ENCODE measurements around the gene RNF44. TPM values are rescaled to one million over a fixed set of nuclear protein-coding genes. Genes with fewer than 3 reads are reported as not detected.

RNF44 gene
- total RNA-seq, 3 donors from 2014 or later (not counting 1 experiment from before 2014, with no cell fraction given): 297 to 394 (median 359) TPM

DNA sequence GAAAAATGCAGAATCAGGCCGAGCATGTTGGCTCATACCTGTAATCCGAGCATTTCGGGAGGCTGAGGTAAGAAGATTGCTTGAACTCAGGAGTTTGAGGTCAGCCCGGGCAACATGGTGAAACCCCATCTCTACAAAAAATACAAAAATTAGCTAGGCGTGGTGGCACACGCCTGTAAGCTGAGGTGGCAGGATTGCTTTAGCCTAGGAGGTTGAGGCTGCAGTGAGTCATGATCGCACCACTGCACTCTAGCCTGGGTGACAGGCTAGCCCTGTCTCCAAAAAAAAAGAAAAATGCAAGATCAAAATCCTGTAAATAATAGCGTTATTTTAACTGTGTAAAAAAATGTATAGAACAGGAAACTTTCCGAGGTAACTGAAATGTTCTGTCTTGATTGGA, 39.4 kb downstream of the RNF44 start:
- Mint-ChIP-seq H3K27me3 (ENCODE audit: low read depth in 2 of 2) (no peaks in the 10 kb centered on the region), H3K9me3 (no peaks in the 10 kb centered on the region), H3K36me3 (peaks cover 44% of the 10 kb centered on the region), H3K4me3 (no peak overlapping the region), H3K4me1 (peaks cover 0 to 10% of the 10 kb centered on the region in 2 donors), H3K27ac (no peak overlapping the region)
- Histone ChIP-seq H3K4me3 (ENCODE audit: low read length) (no peak overlapping the region), H3K4me1 (ENCODE audit: control insufficient read depth, insufficient read depth, low read length) (no peaks in the 10 kb centered on the region), H3K27ac (ENCODE audit: low read length) (no peak overlapping the region), H3K9me3 (ENCODE audit: control insufficient read depth, insufficient read depth, low read length) (no peaks in the 10 kb centered on the region), H3K36me3 (ENCODE audit: control insufficient read depth, insufficient read depth, low read length) (peaks cover 75% of the 10 kb centered on the region), H3K27me3 (ENCODE audit: control insufficient read depth, insufficient read depth, low read length) (no peaks in the 10 kb centered on the region)
- DNase-seq: no peak
- intact Hi-C loops (cut with micrococcal nuclease): no loop called here
- 95% methylated on average over 8 of the region's 9 CpGs for WGBS (ENCODE audit: insufficient coverage)
- TF ChIP-seq, protein P1, sequence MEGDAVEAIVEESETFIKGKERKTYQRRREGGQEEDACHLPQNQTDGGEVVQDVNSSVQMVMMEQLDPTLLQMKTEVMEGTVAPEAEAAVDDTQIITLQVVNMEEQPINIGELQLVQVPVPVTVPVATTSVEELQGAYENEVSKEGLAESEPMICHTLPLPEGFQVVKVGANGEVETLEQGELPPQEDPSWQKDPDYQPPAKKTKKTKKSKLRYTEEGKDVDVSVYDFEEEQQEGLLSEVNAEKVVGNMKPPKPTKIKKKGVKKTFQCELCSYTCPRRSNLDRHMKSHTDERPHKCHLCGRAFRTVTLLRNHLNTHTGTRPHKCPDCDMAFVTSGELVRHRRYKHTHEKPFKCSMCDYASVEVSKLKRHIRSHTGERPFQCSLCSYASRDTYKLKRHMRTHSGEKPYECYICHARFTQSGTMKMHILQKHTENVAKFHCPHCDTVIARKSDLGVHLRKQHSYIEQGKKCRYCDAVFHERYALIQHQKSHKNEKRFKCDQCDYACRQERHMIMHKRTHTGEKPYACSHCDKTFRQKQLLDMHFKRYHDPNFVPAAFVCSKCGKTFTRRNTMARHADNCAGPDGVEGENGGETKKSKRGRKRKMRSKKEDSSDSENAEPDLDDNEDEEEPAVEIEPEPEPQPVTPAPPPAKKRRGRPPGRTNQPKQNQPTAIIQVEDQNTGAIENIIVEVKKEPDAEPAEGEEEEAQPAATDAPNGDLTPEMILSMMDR (IDR thresholded peaks at IDR 0.05): no peak
- no peak for ATAC-seq

DNA sequence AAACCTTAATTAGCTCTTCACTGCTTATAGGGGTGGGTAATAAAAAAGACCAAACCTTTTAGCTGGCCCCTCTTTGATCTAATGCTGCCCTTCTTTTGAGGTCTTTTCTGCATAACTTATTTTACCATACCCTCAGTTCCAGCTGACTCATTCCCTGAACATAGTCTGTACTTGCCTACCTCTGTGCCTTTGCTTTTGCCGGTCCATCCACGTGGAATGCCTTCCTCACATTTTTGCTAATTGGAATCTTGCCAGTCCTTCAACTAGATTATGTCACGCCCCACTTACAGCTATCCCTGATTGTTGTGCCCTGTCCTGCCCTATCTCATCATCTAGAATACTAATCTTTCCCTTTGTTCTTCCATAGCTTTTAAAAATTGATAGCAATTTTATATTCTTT, 44.8 kb downstream of the RNF44 start:
- Histone ChIP-seq H3K4me3 (ENCODE audit: low read length) (no peak overlapping the region), H3K36me3 (ENCODE audit: control insufficient read depth, insufficient read depth, low read length) (peaks cover 74% of the 10 kb centered on the region), H3K9me3 (ENCODE audit: control insufficient read depth, insufficient read depth, low read length) (no peaks in the 10 kb centered on the region), H3K4me1 (ENCODE audit: control insufficient read depth, insufficient read depth, low read length) (peaks cover 8% of the 10 kb centered on the region), H3K27ac (ENCODE audit: low read length) (no peak overlapping the region), H3K27me3 (ENCODE audit: control insufficient read depth, insufficient read depth, low read length) (no peaks in the 10 kb centered on the region)
- Mint-ChIP-seq H3K36me3 (peaks cover 26% of the 10 kb centered on the region), H3K9me3 (no peaks in the 10 kb centered on the region), H3K4me3 (no peak overlapping the region), H3K27ac (peak overlapping the region in 1 of 2 donors; percentile 0), H3K4me1 (peaks cover 18 to 28% of the 10 kb centered on the region in 2 donors), H3K27me3 (ENCODE audit: low read depth in 2 of 2) (no peaks in the 10 kb centered on the region)
- DNase-seq: no peak
- 100% methylated on average over 3 of the region's 3 CpGs for WGBS (ENCODE audit: insufficient coverage)
- TF ChIP-seq, protein P1 (IDR thresholded peaks at IDR 0.05): no peak
- intact Hi-C loops (cut with micrococcal nuclease): no loop called here
- no peak for ATAC-seq

DNA sequence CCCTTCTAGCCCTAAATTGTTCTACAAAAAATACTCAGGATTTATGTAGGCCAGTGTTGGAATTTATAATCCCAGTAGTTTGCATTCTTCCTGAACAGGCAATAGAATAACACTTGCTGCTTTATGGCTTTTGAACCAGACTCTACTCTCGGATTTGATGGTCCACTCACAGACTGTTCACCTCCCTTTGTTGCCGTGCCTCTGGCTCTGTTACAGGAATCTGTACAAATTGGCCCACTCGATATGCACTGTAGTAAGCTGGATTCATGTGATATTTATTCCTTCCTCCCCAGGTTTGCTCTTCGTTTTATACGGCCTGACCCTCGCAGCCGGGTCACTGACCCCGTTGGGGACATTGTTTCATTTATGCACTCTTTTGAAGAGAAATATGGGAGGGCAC, 45.3 kb downstream of the RNF44 start:
- Mint-ChIP-seq H3K27me3 (ENCODE audit: low read depth in 2 of 2) (no peaks in the 10 kb centered on the region), H3K9me3 (no peaks in the 10 kb centered on the region), H3K4me1 (peaks cover 21 to 28% of the 10 kb centered on the region in 2 donors), H3K36me3 (peaks cover 23% of the 10 kb centered on the region), H3K4me3 (no peak overlapping the region), H3K27ac (peak overlapping the region in 1 of 2 donors; percentile 0)
- DNase-seq (no peak), ATAC-seq (no peak)
- Histone ChIP-seq H3K27me3 (ENCODE audit: control insufficient read depth, insufficient read depth, low read length) (no peaks in the 10 kb centered on the region), H3K9me3 (ENCODE audit: control insufficient read depth, insufficient read depth, low read length) (no peaks in the 10 kb centered on the region), H3K4me3 (ENCODE audit: low read length) (no peak overlapping the region), H3K4me1 (ENCODE audit: control insufficient read depth, insufficient read depth, low read length) (peaks cover 12% of the 10 kb centered on the region), H3K27ac (ENCODE audit: low read length) (no peak overlapping the region), H3K36me3 (ENCODE audit: control insufficient read depth, insufficient read depth, low read length) (peaks cover 70% of the 10 kb centered on the region)
- TF ChIP-seq, protein P1 (IDR thresholded peaks at IDR 0.05): no peak
- intact Hi-C loops (cut with micrococcal nuclease): no loop called here
- 97% methylated on average over 8 of the region's 8 CpGs for WGBS (ENCODE audit: insufficient coverage)

DNA sequence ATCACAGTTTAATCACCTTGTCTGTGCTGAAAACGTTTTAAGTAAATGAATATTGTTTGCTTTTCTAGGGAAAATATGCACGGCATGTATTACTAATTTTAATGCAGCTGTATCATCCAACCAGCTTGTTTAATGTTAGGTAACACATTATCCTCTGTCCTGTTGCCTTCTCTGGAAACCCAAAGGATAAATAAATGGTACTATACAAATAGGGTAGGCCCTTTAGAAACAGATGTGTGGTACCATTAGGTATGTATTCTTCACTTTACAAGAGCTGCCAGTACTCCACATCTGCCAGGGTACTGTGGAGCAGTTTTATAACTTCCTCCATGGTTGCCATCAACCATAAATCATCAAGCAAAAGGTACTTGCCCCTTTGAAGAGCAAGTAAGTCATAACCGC, 46.1 kb downstream of the RNF44 start:
- H3K36me3 Mint-ChIP-seq: peaks cover 29% of the 10 kb centered on the region
- H3K4me3 ChIP-seq (ENCODE audit: low read length): no peak overlapping the region
- TF ChIP-seq, protein P1 (IDR thresholded peaks at IDR 0.05): no peak
- H3K27me3 ChIP-seq (ENCODE audit: control insufficient read depth, insufficient read depth, low read length): no peaks in the 10 kb centered on the region
- H3K27ac ChIP-seq (ENCODE audit: low read length): no peak overlapping the region
- peaks cover 27 to 28% of the 10 kb centered on the region in 2 donors for H3K4me1 Mint-ChIP-seq
- DNase-seq (no peak), ATAC-seq (no peak)
- intact Hi-C loops (cut with micrococcal nuclease): no loop called here
- H3K27me3 Mint-ChIP-seq (ENCODE audit: low read depth in 2 of 2): no peaks in the 10 kb centered on the region
- 84% methylated on average over 3 of the region's 3 CpGs for WGBS (ENCODE audit: insufficient coverage)
- H3K27ac Mint-ChIP-seq: peak overlapping the region in 1 of 2 donors; percentile 14
- peaks cover 66% of the 10 kb centered on the region for H3K36me3 ChIP-seq (ENCODE audit: control insufficient read depth, insufficient read depth, low read length)
- no peak overlapping the region for H3K4me3 Mint-ChIP-seq
- H3K9me3 ChIP-seq (ENCODE audit: control insufficient read depth, insufficient read depth, low read length): no peaks in the 10 kb centered on the region
- peaks cover 12% of the 10 kb centered on the region for H3K4me1 ChIP-seq (ENCODE audit: control insufficient read depth, insufficient read depth, low read length)
- no peaks in the 10 kb centered on the region for H3K9me3 Mint-ChIP-seq

All from natural killer cell (primary cell).